HG03575 (cell line): Measurements from ENCODE around the gene BIVM.

Experiments
- ATAC-seq: cut with Tn5 transposase; IDR thresholded peaks from one replicate; pipeline ENCODE4 v1.9.1; 2021; ENCODE audit not compliant: unreplicated experiment, insufficient number of reproducible peaks, low FRiP score; ENCODE audit errors: extremely low read depth

The BIVM gene

DNA sequence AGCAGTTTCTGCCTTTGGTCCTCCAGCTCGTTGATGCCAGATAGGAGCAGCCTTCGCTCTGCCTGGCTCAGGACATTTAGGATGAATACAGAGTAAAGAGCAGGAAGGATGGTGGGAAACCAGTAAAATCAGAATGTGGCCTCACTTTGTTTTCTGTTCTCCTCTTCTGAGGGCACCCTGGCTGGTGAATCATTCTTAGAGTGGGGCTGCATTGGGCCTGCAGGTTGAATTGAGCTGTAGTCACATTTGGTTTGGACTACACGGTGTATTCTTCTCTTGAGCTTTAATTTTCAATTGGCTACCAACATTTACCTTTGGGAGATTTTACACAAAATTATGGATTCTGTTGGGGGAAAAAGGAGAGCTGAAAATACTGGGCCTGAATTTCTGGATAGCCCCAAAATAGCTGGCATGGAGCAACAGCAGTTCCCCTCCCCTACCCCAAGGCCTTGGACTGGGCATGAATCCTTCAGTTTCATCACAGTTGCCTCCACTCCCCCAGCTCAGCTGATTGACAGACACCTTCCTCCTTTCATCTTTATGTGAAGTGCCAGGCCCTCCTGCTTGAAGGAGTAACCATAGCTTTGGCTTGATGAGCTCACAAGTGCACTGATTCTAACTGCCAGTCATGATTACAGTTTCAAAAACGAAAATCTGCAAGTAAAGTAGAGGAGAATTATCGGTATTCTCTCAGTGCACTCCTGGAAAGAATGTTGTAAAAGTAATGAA, 71.2 kb downstream of the BIVM start:
- ATAC-seq, result no peak

DNA sequence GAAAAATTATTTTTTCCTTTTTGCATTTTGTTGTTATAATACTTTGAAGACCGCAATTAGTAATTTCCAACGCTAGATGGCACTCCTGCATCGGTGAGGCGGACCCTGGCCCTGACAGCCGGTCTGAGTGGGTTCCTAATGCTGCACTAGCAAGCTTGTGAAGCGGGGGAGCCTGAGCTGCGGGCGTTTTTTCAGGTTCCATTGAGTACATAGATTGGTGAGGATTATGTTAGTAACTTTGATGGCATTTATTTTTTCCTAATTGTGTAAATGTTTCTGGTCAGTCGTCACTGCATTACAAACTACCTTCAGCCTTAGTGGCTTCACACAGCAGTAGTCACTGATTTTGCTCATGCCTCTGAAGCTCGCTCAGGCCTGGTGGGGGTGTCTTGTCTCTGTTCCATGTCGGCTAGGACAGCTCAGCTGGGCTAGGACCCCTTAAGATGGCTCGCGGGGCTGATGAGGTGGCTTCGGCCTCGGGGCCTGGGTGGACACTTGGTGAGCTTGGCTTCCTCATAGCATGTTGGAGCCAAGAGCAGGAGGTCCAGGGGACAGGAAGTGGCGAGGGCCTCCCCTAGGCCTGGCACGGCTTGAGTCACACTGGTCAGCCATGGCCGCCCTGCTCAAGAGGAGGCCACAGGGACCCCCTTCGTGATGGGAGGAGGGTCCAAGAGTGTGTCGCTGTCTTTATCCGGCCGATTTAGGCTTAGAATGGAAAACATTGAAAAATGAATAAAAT, 71.9 kb downstream of the BIVM start:
- ATAC-seq, result no peak

GRCh38 chr13:102872131-102872530, 73.2 kb downstream of the BIVM start:
- no peak for ATAC-seq

GRCh38 chr13:102872531-102872930, 73.6 kb downstream of the BIVM start:
- ATAC-seq, result no peak

GRCh38 chr13:102873653-102874052, 74.7 kb downstream of the BIVM start:
- no peak for ATAC-seq

DNA sequence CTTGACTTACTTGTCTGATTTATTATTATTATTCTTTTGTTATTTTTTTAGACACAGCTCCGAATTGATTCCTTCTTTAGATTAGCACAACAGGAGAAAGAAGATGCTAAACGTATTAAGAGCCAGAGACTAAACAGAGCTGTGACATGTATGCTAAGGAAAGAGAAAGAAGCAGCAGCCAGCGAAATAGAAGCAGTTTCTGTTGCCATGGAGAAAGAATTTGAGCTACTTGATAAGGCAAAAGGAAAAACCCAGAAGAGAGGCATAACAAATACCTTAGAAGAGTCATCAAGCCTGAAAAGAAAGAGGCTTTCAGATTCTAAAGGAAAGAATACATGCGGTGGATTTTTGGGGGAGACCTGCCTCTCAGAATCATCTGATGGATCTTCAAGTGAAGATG, 76.3 kb downstream of the BIVM start:
- ATAC-seq, result no peak

GRCh38 chr13:102877303-102877702, 78.4 kb downstream of the BIVM start:
- no peak for ATAC-seq

DNA sequence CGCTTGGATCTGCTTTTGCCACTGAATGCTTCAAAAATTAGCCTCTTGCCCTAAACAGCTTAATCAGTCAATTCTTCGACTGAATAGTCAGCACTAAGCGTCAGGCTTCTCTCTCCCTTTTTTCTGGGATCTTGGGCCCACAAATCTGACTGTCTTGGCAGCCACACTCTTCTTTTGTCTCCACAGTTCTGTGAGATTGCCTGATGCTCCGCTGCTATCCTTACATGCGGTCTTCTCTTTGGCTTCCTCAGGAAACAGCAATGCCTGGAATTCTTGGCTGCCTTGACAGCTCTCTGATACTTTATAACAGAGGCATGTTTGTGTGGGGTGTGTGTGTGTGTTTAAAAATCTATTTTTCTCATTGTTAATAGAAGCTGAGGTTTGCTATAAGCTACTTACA, 79.6 kb downstream of the BIVM start:
- no peak for ATAC-seq

GRCh38 chr13:102879793-102880499, 81.0 kb downstream of the BIVM start:
- ATAC-seq, result no peak

- ATAC-seq, result no peak
These were observed 83.1 kb downstream of the BIVM start for GRCh38 chr13:102881819-102882686.
